Endothelial cell of umbilical vein (primary cell): ENCODE data around the gene GSTM3. TPM values are rescaled to one million over a fixed set of nuclear protein-coding genes. Genes with fewer than 3 reads are reported as not detected.
"Not testable (repeated sequence)": the region's sequence is repeated elsewhere in the genome, so short reads cannot be mapped to it uniquely, and the experiment has no call there.

ENCODE experiments used
- BruUV-seq: library from RNA; stranded (reverse); fragments of 400-500 nt; replicated peaks from 2 replicates; lab custom pipeline; 2021; lab: Mats Ljungman, UMichigan
- CTCF ChIA-PET: fragments of 300-600, 350-600 bp; sonication (Branson Sonifier 250); formaldehyde crosslinking; loops from one replicate; lab custom pipeline; 2021; ENCODE audit warnings: antibody characterized with exemption, inconsistent platforms; lab: Charles Lee
- POLR2A ChIA-PET: fragments of 300-600, 350-600 bp; sonication (Branson Sonifier 250); formaldehyde crosslinking; loops from one replicate; lab custom pipeline; 2021; ENCODE audit warnings: antibody characterized with exemption, inconsistent platforms; lab: Charles Lee
- DNase-seq: peaks from one replicate; pipeline ENCODE4 v3.0.0-alpha.2; 2011; ENCODE audit warnings: low read depth, low spot score
- FAIRE-seq: peaks from 2 replicates; lab custom pipeline; 2011; peaks lifted over from hg19 to GRCh38; lab: Jason Lieb, UNC
- H2AFZ ChIP-seq: 2 replicates; pipeline ENCODE4 v1.6.0; 2012; ENCODE audit warnings: low read depth, low read length, control low read depth, inconsistent platforms
- H3K27ac ChIP-seq: 2 replicates; pipeline ENCODE4 v1.5.1; 2011; ENCODE audit warnings: low read depth, mild to moderate bottlenecking, control low read depth, low read length, moderate library complexity; ENCODE audit not compliant: insufficient read depth
- H3K27me3 ChIP-seq, 2 experiments: 2 replicates each; pipeline versions ENCODE4 v1.6.0 to v1.6.1; 2011; ENCODE audit warnings: low read length in 2 of 2, mixed read lengths in 1 of 2; ENCODE audit not compliant: control insufficient read depth in 2 of 2, insufficient read depth in 2 of 2
- H3K36me3 ChIP-seq, 2 experiments: 2 replicates in 1 of 2; 3 replicates in 1 of 2; pipeline ENCODE4 v1.5.1; 2011; ENCODE audit warnings: low read length in 2 of 2, mild to moderate bottlenecking in 1 of 2, moderate library complexity in 1 of 2; ENCODE audit not compliant: control insufficient read depth in 2 of 2, insufficient read depth in 2 of 2; ENCODE audit errors: extremely low read depth in 1 of 2
- H3K4me1 ChIP-seq: 3 replicates; pipeline ENCODE4 v1.5.1; 2011; ENCODE audit warnings: mild to moderate bottlenecking, low read length; ENCODE audit not compliant: control insufficient read depth, insufficient read depth; ENCODE audit errors: extremely low read depth
- H3K4me2 ChIP-seq: 2 replicates; pipeline ENCODE4 v1.6.1; 2011; ENCODE audit warnings: low read length, control low read depth, mixed read lengths; ENCODE audit not compliant: insufficient read depth
- H3K4me3 ChIP-seq, 3 experiments: fragments of 200-600 bp in 1 of 3; sonication (generic), shearing (Covaris generic) in 1 of 3; replicated peaks in 1 of 3; 2 replicates each; pipeline ENCODE4 v1.5.1; 2011 to 2016; ENCODE audit warnings: control low read depth in 3 of 3, low read length in 3 of 3, mild to moderate bottlenecking in 2 of 3, inconsistent platforms in 1 of 3, low read depth in 1 of 3, moderate library complexity in 1 of 3; ENCODE audit not compliant: insufficient read depth in 1 of 3
- H3K79me2 ChIP-seq: 2 replicates; pipeline ENCODE4 v1.6.0; 2012; ENCODE audit warnings: low read length, inconsistent platforms; ENCODE audit not compliant: control insufficient read depth, insufficient read depth
- H3K9ac ChIP-seq: replicated peaks from 2 replicates; pipeline ENCODE3; 2011; ENCODE audit warnings: low read length, control low read depth; ENCODE audit not compliant: insufficient read depth; ENCODE audit errors: extremely low read depth
- H3K9me1 ChIP-seq: replicated peaks from 3 replicates; pipeline ENCODE4 v1.6.0; 2011; ENCODE audit warnings: mild to moderate bottlenecking, low read length; ENCODE audit not compliant: control insufficient read depth, insufficient read depth; ENCODE audit errors: extremely low read depth
- H3K9me3 ChIP-seq: replicated peaks from 2 replicates; pipeline ENCODE4 v1.5.1; 2012; ENCODE audit warnings: low read length, inconsistent platforms; ENCODE audit not compliant: control insufficient read depth, insufficient read depth
- H4K20me1 ChIP-seq: replicated peaks from 2 replicates; pipeline ENCODE3; 2011; ENCODE audit warnings: mild to moderate bottlenecking, low read length; ENCODE audit not compliant: control insufficient read depth, insufficient read depth; ENCODE audit errors: extremely low read depth
- FOS ChIP-seq: IDR thresholded peaks from 2 replicates; pipeline ENCODE4 v1.6.1; 2011; ENCODE audit warnings: mild to moderate bottlenecking, low read length, moderate library complexity, borderline replicate concordance; ENCODE audit not compliant: insufficient read depth
- GATA2 ChIP-seq: IDR thresholded peaks from 2 replicates; pipeline ENCODE4 v1.7.0; 2011; ENCODE audit warnings: low read depth, mild to moderate bottlenecking, moderate library complexity, mixed read lengths, low read length; ENCODE audit not compliant: insufficient read length, insufficient read depth
- MAX ChIP-seq: IDR thresholded peaks from 2 replicates; pipeline ENCODE4 v1.6.1; 2011; ENCODE audit not compliant: insufficient read depth, insufficient read length
- dilution Hi-C: fragments of 300-500 bp; cut with MboI; formaldehyde crosslinking; loops from one replicate; pipeline ENCODE4 v1.15.0; 2019; ENCODE audit warnings: low sequenced_read_pairs; ENCODE audit not compliant: extremely low pct_ligation_motif_present
- intact Hi-C: fragments of 100-400 bp; cut with micrococcal nuclease; formaldehyde crosslinking; loops from one replicate; pipeline ENCODE4 v1.10.0; 2022
- polyA plus RNA-seq, 4 experiments: library from polyadenylated mRNA; depleted of rRNA in 3 of 4; stranded (reverse) in 3 of 4; unstranded in 1 of 4; fragments of >200 nt; gene quantifications; 2 replicates each; pipeline versions ENCODE4 v1.2.1 to v1.2.3, GENCODE V29; 2011 to 2012; ENCODE audit warnings: missing spikeins in 1 of 4
- total RNA-seq: library from RNA; stranded (reverse); gene quantifications from 2 replicates; pipeline ENCODE4 v1.2.3, GENCODE V29; 2021

Gene GSTM3
- total and polyA plus RNA-seq, 2 donors (not counting 3 experiments of a cell fraction or from before 2014, with no cell fraction given) = 27.9 to 52.0 TPM

GRCh38 chr1:109687641-109688499 is 53.0 kb downstream of the GSTM3 start, which contains the start of gene GSTM1:
Gene GSTM1, plus strand, starts transcription at chr1:109687817. Its CDS starts 57 bp downstream, at chr1:109687874.
- POLR2A ChIA-PET = interaction anchor here (0.6 to 1.0 kb wide), 3 partner anchors 52 to 135 kb away, joined by 3 to 5 read pairs (median 5); no protein-coding TSS in a partner anchor
- H3K27me3 ChIP-seq = no peaks in the 10 kb centered on the region
- H3K9ac ChIP-seq = no peak within 1 kb of the TSS
- H3K4me1 ChIP-seq = no peaks in the 10 kb centered on the region
- no peak within 1 kb of the TSS for H3K27ac ChIP-seq
- H3K36me3 ChIP-seq = no peaks in the 10 kb centered on the region
- TF ChIP-seq MAX (no peak), GATA2 (no peak), FOS (no peak)
- DNase-seq (no peak), FAIRE-seq (no peak)
- no peaks in the 10 kb centered on the region for H3K9me3 ChIP-seq
- H3K9me1 ChIP-seq = no peaks in the 10 kb centered on the region
- H4K20me1 ChIP-seq = no peaks in the 10 kb centered on the region
- dilution Hi-C loops = no loop called here
- CTCF ChIA-PET = interaction anchor here (0.6 to 3.2 kb wide), 16 partner anchors 24 to 296 kb away, joined by 3 to 45 read pairs (median 4); partner anchors contain the start of genes AHCYL1, GNAI3 and GSTM4
- no peak within 1 kb of the TSS for H3K4me3 ChIP-seq
- no peaks in the 10 kb centered on the region for H3K79me2 ChIP-seq
- intact Hi-C loops = no loop called here
- H2AFZ ChIP-seq = no peak within 1 kb of the TSS
- H3K4me2 ChIP-seq = no peak within 1 kb of the TSS
- BruUV-seq = no TSS peak

GRCh38 chr1:109687109-109687508 is 53.7 kb downstream of the GSTM3 start:
- CTCF ChIA-PET = interaction anchor here (0.8 to 3.2 kb wide), 13 partner anchors 31 to 297 kb away, joined by 3 to 45 read pairs (median 5); partner anchors contain the start of genes AHCYL1, GNAI3 and GSTM4

GRCh38 chr1:109685890-109686289 is 54.9 kb downstream of the GSTM3 start:
- H4K20me1 ChIP-seq, H3K4me1 ChIP-seq, H3K27me3 ChIP-seq, FAIRE-seq, H3K36me3 ChIP-seq, H3K9me3 ChIP-seq, POLR2A ChIA-PET, H3K79me2 ChIP-seq, H3K4me3 ChIP-seq, dilution Hi-C loops, BruUV-seq, intact Hi-C loops, H3K27ac ChIP-seq, H2AFZ ChIP-seq, DNase-seq, H3K4me2 ChIP-seq, H3K9me1 ChIP-seq, H3K9ac ChIP-seq, CTCF ChIA-PET: not testable (repeated sequence)

More at GRCh38 chr1:109687109-109687508, 53.7 kb downstream of the GSTM3 start:
- intact Hi-C loops, FAIRE-seq, dilution Hi-C loops, H3K9me1 ChIP-seq, H3K36me3 ChIP-seq, H3K27ac ChIP-seq, DNase-seq, H2AFZ ChIP-seq, H3K4me3 ChIP-seq, H4K20me1 ChIP-seq, H3K4me1 ChIP-seq, BruUV-seq, H3K9me3 ChIP-seq, H3K9ac ChIP-seq, H3K4me2 ChIP-seq, H3K27me3 ChIP-seq, H3K79me2 ChIP-seq: not testable (repeated sequence)
- POLR2A ChIA-PET = interaction anchor here (0.6 to 1.0 kb wide), 3 partner anchors 53 to 134 kb away, joined by 3 to 5 read pairs (median 5); no protein-coding TSS in a partner anchor
